NCI-H2227 (cell line): Measurements from ENCODE around the gene CDKAL1.
"Not testable (repeated sequence)": the region's sequence is repeated elsewhere in the genome, so short reads cannot be mapped to it uniquely, and the experiment has no call there.

Experiments used
- DNase-seq: peaks from one replicate; lab custom pipeline; 2025; ENCODE audit not compliant: unreplicated experiment; lab: John Stamatoyannopoulos, UW

Gene CDKAL1

DNA sequence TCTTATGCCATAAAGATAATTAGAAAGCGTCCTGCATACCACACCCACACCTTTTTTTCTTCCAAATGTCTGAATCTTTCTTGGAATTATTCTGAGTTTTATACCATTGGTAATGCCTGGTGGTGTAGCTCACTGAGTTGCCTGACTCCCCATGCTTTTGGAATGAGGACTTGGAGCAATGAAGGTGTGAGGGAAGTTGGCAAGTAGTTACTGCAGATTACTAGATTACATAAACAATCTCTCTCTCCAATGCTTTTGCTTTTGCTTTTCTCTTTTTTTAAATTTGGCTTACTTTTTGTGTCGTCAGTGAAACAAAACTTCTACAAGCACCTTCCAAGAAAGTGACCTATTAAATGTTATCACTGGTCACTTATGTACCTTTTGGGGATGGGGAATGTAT lies 653.2 kb downstream of the CDKAL1 start:
- no peak for DNase-seq

DNA sequence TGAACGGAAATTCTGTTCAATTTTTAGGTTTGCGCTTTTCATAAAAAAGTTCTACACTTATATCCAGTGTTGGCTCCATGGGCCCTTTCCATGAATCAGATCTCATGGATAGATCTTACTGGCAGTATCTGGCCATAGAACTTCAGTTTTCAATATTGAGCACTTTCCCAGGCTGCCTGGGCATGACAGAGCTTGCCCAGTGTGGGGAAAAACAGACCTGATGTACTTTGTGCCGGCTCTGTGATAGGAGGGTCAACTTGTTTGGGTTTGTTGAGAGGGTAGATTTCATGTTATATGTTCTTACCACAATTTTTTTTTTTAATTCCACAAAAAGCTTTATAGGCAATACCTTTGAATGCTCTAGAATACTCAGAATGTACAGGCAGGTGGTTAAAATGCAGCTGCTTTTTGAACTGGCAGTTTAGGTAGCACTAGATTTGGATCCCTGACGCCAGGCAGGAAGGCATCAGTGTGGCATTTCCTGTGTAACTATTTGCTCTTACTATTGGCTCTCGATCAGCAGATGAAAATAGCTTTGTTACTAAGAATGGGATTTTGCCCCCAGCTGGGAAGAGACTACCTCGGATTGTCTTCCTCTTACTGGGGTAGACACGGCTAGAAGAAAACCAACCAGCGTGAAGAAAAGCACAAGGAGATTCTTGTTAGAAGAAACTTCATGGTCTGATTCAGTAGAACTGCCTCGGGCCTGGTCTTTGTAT lies 654.4 kb downstream of the CDKAL1 start:
- peak; percentile 22 for DNase-seq

DNA sequence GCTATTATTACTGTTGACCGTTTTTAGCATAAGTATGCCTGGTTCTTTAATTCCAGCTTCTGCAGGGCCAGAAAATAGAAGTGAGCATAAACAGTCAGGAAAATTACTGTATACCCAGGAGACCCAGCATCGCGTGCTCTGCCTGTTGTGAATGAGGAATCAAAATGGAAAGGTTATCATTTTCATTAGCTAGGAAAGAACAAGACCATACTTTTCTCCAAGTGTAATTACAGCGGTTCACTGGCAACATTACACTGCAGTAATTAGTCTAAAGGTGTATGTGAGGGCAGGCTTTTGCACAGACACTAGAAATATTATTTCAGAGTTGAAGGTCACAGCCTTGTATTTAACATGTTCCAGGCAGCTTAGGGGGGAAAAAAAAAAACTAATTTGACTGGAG lies 655.5 kb downstream of the CDKAL1 start:
- DNase-seq = peak; percentile 82

DNA sequence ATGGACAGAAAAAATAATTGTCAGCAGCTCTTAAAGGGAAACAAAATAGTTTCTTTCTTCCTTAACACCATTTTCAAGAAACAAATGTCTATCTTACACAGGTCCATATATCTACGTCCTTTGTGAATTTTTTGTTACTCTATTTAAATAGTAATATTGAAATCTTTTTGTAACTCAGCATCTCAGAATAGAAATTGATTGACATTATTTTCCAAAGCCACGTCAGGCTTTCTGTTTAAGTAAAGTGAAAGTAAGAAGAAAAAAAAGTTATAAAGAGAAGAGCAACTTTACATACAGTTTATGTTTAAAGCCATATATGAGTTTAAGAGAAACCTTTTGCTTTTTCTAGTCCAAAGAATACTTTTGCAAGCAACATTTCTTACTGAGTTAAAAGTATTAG lies 656.4 kb downstream of the CDKAL1 start:
- no peak for DNase-seq

DNA sequence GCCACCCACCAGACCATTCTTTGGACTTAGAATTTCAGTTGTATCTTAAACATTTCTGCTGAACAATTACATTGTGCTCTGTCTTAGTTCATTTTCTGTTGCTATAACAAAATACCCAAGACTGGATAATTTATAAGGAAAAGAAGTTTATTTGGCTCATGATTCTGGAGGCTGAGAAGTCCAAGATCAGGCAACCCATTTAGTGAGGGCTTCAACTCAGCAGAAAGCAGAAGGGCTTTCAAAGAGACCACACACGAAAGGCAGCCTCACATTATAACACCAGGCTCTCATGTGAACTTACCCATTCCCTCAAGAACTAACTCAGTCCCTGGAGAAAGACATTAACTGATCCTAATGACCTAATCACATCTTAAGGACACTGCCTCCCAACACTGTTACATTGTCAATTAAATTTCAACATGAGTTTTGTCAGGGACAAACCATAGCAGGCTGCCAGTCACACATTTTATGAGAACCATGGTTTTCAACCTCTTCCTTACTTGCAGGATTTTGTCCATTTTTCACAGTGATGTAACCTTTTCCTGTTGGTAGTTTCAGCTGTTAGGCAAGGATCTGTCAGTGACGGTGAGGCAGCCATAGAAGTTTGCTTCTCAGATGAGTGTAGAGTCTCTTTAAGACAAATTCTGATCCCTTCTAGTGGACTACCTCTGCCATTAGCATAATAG lies 659.7 kb downstream of the CDKAL1 start:
- DNase-seq = no peak

DNA sequence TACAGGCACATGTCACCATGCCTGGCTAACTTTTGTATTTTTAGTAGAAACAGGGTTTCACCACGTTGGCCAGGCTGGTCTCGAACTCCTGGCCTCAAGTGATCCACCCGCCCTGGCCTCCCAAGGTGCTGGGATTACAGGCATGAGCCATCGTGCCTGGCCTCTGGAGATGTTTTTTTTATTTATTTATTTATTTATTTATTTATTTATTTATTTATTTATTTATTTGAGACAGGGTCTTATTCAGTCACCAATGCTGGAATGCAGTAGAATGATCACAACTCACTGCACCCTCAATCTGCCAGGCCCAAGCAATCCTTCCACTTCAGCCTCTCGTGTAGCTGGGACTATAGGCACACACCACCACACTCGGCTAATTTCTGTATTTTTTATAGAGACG lies 661.0 kb downstream of the CDKAL1 start:
- DNase-seq = not testable (repeated sequence)

DNA sequence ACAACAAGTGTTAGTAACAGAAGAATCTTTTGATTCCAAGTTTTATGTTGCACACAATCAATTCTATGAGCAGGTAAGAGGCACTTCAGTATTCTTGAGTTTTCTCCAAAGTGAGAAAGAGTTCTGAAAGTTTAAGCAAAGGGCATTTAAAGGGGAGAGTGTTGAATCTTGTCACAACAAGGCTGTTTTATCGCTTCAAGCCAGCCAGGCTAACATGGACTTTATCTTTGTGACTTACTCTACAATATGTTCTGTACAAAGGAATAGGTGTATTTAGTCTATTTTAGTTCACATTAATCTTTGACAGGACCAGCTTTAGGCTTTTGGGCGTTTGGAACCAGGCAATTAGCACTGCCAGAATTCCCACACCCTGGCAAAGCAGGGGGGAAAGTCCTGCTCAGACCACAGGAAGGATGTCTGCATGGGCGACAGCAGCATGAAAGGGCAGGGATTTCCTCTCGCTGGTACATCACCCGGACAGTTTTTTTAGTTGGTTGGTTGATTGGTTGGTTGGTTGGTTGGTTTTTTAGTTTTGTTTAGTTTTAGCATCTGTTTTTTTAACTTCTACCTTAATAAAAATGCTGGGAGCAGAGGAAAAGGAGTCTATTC lies 663.9 kb downstream of the CDKAL1 start:
- no peak for DNase-seq

DNA sequence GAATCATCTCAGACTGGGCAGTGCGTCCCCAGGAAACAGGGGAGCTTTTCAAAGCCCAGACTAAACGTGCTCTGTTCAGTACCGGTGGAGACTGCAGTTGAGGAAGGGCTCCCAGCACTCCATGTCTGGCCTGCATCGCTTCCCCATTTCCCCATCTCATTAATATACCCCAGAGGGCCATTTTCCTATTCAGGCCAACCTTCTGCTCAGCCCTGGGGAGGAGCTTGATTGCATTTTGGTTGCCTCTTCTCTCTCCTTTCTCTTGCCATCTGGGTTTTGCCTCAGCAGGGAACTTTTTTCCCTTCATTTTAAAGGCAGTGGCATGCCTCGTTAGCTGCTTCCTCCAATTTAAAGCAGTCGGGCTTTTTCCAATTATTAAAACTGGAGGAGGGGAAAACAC lies 665.0 kb downstream of the CDKAL1 start:
- peak; percentile 26 for DNase-seq

DNA sequence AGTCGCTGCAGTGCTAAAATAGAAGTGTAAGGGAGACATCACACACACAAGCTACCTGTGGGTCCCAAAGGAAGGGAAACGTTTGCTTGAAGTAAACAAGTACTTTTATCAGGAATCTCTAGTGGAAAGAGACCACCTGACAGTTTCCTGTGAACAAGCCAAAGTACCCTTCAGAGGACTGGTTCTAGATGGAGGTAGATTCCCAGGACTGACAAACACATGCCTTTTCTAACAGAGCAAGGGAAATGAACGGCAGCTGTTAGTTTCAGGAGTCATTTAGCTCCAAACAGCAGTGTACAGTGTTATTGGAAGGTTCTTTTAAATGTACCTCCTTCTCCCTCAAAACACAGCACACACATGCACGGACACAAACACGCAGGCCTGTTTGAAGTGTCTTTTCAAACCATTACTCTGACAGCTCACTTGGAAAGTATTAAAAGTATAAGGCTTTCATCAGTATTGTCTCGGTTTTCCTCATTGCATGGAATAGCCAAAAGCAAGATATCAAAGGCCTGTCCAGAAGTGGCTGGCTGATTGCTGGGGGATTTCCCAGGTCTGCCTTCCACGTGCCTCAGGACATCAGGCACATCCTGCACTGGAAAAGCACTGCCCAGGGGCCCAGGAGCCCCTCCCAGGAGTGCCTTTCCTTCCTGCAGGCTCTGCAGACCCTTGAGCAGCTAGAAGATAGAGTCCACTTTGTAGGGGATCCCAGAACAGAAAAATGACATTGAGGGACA lies 666.0 kb downstream of the CDKAL1 start:
- DNase-seq = peak; percentile 6

DNA sequence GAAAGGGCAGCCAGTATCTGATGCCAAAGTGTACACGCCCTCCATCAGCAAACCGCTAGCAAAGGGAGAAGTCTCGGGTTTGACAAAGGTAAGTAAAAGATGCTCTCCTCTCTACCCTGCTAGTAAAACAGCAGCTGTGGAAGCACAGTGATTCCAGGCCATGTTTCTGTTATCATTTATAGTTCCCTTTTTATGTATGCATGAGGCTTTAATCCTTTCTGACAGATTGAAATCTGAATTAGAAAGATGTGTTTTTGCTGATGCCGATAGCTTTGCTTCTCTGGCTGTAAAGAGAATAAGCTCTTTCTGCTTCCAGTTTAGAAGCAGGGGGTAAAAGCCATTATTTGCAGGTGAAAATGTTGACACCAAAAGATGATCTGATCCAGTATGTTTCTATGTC lies 666.9 kb downstream of the CDKAL1 start:
- DNase-seq = no peak

DNA sequence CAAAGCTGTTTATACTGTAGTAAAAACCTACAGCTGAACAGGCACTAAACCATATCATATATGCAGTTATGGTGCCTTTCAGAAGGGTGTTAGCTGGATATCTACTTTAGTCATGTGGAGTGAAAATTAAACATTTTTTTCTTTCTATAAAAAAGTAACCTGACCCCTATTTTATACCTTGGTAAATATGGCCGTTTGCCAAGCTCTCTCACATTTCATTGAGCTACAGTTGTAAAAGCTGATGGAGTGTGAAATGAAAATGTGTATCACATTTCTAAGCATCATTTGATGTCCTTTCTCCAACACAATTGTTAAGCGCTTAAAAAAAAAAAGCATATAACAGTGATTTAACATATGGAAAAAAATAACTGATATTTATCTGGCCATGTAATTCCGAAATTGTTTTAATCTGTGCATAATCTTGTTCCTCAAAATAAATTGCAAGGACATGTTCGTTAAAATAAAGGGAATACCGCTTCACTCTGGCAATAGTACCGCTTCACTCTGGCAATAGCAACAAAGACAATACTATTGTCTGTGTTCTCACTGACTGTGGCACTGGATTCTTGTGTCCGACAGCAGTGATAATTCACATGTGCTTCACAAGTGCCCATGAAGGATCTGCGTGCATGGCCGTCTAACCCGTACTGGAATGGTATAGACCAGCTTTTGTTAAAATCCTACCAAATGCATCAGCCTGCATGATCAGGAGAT lies 667.5 kb downstream of the CDKAL1 start:
- peak; percentile 52 for DNase-seq

DNA sequence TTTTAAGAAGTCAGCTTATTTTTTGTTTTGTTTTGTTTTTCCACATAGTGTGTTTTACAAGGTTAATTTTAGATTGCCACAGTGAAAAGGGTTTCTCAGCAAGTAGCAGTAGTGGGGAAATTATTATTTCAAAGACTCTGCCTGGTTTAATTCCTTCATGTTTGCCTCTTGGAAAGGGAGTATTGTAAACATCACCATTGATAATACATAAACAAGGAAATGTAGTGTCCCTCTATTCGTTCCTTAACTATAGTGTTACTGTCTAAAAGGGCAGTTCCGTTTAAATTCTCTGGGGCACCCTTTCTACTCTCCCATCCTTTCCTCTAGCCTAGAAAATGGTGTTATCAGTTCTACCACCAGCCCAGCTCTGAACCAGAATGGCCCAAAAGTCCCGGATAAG lies 668.3 kb downstream of the CDKAL1 start:
- DNase-seq = no peak

DNA sequence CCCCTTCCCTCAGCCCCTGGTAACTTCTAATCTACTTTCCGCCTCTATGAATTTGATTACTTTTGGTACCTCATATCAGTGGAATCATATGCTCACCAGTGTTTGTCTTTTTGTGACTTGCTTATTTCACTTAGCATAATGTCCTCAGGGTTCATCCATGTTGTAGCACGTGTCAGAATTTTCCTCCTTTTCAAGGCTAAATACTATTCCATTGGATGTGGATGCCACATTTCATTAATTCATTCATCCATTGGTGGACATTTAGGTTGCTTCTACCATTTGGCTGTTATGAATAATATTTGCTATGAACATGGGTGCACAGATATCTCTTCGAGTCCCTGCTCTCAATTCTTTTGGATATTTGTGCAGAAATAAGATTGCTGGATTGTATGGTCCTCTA lies 670.7 kb downstream of the CDKAL1 start:
- DNase-seq = no peak

DNA sequence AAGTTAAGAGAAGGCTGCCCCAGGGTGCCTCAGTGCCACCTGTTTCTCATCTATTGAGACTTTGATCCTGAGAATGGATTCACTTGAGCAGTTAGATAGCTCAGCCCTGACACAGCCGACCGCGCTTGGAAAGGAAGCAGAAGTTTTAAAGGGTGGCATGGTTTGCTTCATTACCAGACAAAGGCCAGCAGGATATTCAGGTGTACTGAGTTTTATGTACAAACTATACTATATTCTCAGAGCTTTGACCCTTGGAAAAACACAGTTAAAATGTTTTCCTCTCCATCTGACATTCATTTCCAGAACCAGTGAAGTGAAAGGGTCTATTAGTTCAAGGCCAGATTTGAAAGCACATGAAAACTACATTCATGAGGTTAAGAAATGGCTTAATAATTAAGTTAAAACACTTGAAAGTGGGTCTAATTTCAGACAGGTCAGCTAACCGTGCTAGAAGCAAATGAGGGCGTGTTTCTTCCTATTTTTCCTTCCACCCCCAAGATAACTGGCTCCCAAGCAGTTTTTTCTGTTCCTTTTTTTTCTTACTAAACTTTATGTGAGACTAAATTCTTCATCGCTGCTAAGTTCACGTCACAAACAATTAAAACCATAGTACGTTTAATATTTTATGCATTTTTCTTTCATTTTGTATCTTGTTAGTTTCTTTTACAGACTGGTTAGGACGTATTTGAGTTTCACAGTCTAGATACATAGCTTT lies 674.0 kb downstream of the CDKAL1 start:
- no peak for DNase-seq

DNA sequence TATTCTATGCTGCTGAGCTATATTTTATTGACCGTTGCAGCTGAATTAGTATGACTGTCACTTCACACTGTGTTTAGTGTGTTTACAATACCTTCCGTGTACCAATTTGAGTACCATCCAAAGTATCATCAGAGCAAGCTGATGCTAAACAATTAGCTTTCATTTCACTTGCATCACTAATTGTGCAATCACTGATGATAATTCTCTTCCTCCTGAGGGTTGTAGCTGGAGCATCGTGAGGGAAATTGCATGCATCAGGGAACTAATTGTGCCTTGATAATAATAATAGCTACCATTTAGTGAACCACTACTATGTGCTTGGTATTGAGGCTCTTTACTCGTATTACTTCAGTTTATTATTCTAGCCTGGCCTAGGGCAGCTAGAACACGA lies 674.5 kb downstream of the CDKAL1 start:
- no peak for DNase-seq

DNA sequence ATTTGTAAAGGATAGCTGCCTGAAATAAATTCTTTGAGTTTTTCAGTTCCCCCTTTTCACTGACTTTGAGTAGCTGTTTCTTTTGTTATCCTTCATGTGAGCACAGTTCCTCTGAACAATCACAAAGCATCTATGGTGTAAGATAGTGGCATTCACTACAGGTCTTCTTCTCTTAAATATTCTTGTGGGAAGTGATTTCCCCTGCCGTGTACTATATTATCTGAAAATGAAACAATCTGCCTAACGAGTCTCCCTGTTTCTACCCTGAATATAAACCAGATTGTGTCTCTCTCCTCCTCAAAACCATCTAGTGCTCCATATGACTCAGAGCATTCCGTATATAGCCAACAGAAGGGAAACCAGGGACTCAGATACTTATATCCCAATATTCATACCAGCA lies 679.2 kb downstream of the CDKAL1 start:
- DNase-seq = no peak

DNA sequence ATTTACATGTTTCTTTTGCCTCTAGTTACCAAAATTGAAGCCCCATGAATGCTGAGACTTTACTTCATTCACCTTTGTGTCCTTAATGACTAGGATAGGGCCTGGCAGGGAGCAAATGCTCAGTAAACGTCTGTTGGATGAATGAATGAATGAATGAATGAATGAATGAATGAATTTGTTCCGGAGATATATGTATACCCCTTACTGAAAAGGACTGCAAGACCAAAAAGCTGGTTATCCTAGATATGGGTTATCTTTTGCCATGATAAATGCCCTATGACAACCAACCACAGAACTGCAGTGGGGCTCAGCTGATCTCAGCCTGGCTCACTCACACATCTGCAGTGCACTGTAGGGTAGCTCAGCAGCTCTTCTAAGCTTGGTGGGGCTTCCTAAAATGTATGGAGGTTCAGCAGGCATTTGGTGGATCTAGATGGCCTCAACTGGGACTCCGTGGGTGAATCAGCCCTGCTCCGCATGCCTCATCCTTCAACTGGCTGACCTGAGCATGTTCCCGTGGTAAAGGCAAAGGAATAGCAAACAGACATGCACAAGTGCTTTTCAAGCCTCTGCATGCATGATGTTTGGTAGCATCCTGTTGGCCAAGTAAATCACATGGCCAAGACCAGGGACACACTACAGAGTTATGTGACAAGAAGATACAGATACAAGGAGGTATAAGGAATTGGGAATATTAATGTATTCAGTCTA lies 680.6 kb downstream of the CDKAL1 start:
- DNase-seq = no peak

DNA sequence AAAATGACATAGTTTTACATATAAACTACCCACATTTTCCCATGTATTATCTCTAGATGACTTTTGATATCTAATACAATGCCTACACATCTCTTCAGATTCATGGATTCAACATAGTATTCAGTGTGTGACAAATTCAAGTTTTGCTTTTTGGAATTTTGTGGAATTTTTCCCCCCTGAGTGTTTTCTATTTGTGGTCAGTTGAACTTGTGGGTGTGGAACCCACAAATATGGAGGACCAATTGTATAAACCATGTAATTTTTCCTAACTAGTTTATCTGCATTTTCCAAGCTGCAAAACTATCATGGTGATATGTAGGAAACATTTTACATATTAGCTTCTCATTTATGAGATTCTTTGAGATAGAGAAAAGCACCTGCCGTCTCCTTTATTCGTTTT lies 685.0 kb downstream of the CDKAL1 start:
- DNase-seq = no peak

DNA sequence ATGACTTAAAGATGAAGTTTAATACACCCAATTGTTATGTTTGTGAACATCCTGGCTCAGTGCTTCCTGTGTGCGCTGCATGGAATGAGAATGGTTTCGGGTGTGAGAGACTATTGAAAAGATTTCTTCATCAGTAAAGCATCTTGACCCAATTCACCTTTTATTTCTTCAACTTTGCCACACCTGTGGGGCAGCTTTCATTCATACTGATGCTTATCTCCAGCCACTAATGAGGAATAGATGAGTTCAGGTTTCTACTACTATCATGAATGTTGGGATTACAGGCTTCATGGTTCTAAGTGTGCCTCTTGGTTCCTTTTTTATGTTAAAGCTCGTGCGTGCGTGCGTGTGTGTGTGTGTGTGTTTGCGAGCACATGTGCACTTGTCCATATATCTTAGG lies 685.6 kb downstream of the CDKAL1 start:
- no peak for DNase-seq
